Measurements from ENCODE around the gene ZNRD2.
A peak's percentile ranks its signal among the peaks of the same experiment; 100 is the strongest.

The ZNRD2 gene

GRCh38 chr11:65574811-65575567, 4.7 kb downstream of the ZNRD2 start:
- WGBS, 2 experiments = 14 to 15% methylated on average over 28 of the region's 28 CpGs
- Histone ChIP-seq H3K36me3 (ENCODE audit: control insufficient read depth, insufficient read depth, low read length) (no peaks in the 10 kb centered on the region), H3K27me3 (ENCODE audit: control insufficient read depth, insufficient read depth, low read length, poor library complexity, severe bottlenecking) (peaks cover 42% of the 10 kb centered on the region), H3K4me3 (ENCODE audit: insufficient read depth, low read depth, low read length) (peak overlapping the region; percentile 28), H3K4me1 (ENCODE audit: control insufficient read depth, insufficient read depth, low read length) (peaks cover 22% of the 10 kb centered on the region), H3K27ac (ENCODE audit: insufficient read depth, low read depth, low read length, poor library complexity, severe bottlenecking) (no peak overlapping the region), H3K9me3 (ENCODE audit: control insufficient read depth, low read length) (no peaks in the 10 kb centered on the region)

DNA sequence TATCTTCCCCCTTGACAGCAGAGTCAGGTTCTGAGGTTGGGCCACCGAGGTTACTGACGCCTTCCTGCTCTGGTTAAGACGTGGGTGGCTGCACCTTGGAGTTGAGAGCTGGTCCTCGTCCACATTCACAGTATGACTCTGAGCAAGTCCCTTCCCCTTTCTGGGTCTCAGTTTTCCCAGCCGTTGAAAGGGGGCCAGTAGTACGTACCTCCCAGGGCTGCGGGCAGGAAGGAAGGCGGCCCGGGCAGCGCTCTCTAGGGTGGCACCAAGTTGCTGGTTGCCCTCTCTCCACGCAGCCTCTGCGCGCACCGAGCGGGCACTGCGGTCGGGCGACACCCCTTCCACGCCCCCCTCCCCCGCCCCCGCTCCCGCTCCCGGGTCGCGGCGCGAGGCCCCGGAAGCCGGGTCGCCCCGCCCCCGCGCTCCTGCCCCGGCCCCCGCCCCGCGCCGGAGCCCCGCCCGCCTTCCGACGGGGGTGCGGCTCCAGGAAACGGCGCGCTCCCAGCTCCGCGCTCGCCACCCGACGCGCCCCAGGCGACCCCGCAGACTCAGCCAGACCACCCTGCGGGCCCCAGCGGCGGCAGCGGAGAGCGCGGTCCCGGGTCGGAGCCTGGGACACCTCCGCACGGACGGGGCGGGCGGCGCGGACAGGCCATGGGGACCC, 5.4 kb downstream of the ZNRD2 start, which contains the start of gene EHBP1L1:
Gene EHBP1L1, plus strand, starts transcription at position 486 of the 664 bp plus-strand sequence. CDS start 250 bp downstream, outside the sequence.
- H3K4me3 ChIP-seq (ENCODE audit: insufficient read depth, low read depth, low read length) = peak within 1 kb of the TSS; percentile 27
- no peaks in the 10 kb centered on the region for H3K9me3 ChIP-seq (ENCODE audit: control insufficient read depth, low read length)
- peaks cover 22% of the 10 kb centered on the region for H3K4me1 ChIP-seq (ENCODE audit: control insufficient read depth, insufficient read depth, low read length)
- H3K36me3 ChIP-seq (ENCODE audit: control insufficient read depth, insufficient read depth, low read length) = no peaks in the 10 kb centered on the region
- no peak within 1 kb of the TSS for H3K27ac ChIP-seq (ENCODE audit: insufficient read depth, low read depth, low read length, poor library complexity, severe bottlenecking)
- H3K27me3 ChIP-seq (ENCODE audit: control insufficient read depth, insufficient read depth, low read length, poor library complexity, severe bottlenecking) = peaks cover 42% of the 10 kb centered on the region
- 2% methylated on average over 69 of the region's 69 CpGs for WGBS, 2 experiments

- 31 to 32% methylated on average over 26 of the region's 26 CpGs for WGBS, 2 experiments
- Histone ChIP-seq H3K36me3 (ENCODE audit: control insufficient read depth, insufficient read depth, low read length) (no peaks in the 10 kb centered on the region), H3K27me3 (ENCODE audit: control insufficient read depth, insufficient read depth, low read length, poor library complexity, severe bottlenecking) (peaks cover 42% of the 10 kb centered on the region), H3K4me3 (ENCODE audit: insufficient read depth, low read depth, low read length) (peak overlapping the region; percentile 27), H3K9me3 (ENCODE audit: control insufficient read depth, low read length) (no peaks in the 10 kb centered on the region), H3K4me1 (ENCODE audit: control insufficient read depth, insufficient read depth, low read length) (peaks cover 16% of the 10 kb centered on the region), H3K27ac (ENCODE audit: insufficient read depth, low read depth, low read length, poor library complexity, severe bottlenecking) (no peak overlapping the region)
These were observed 6.1 kb downstream of the ZNRD2 start for GRCh38 chr11:65576232-65576866.

- Histone ChIP-seq H3K4me3 (ENCODE audit: insufficient read depth, low read depth, low read length) (no peak overlapping the region), H3K27ac (ENCODE audit: insufficient read depth, low read depth, low read length, poor library complexity, severe bottlenecking) (no peak overlapping the region), H3K36me3 (ENCODE audit: control insufficient read depth, insufficient read depth, low read length) (no peaks in the 10 kb centered on the region), H3K4me1 (ENCODE audit: control insufficient read depth, insufficient read depth, low read length) (peaks cover 11% of the 10 kb centered on the region), H3K27me3 (ENCODE audit: control insufficient read depth, insufficient read depth, low read length, poor library complexity, severe bottlenecking) (peaks cover 42% of the 10 kb centered on the region), H3K9me3 (ENCODE audit: control insufficient read depth, low read length) (no peaks in the 10 kb centered on the region)
- WGBS, 2 experiments = 77 to 79% methylated on average over 18 of the region's 18 CpGs
These were observed 6.8 kb downstream of the ZNRD2 start for GRCh38 chr11:65576867-65577755.

DNA sequence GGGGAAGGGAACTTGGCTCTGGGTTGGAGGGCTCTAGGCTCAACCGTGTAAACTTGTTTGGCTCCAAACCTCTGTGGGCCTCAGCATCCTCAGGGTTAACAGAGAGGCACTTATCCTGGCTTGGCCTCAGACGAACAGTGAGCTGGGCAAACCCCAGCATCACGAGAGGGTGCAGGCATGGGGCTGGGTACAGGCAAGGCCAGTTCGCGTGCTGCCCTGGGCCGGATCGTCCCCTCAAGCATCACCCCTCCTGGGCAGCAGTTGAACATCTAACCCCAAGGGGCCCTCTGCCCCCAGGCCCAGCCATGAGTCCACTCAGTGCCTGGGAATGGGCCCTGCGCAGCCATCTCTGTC, 7.5 kb downstream of the ZNRD2 start:
- H3K4me1 ChIP-seq (ENCODE audit: control insufficient read depth, insufficient read depth, low read length) = peaks cover 11% of the 10 kb centered on the region
- 70 to 72% methylated on average over 8 of the region's 8 CpGs for WGBS, 2 experiments
- no peaks in the 10 kb centered on the region for H3K36me3 ChIP-seq (ENCODE audit: control insufficient read depth, insufficient read depth, low read length)
- no peaks in the 10 kb centered on the region for H3K9me3 ChIP-seq (ENCODE audit: control insufficient read depth, low read length)
- H3K27me3 ChIP-seq (ENCODE audit: control insufficient read depth, insufficient read depth, low read length, poor library complexity, severe bottlenecking) = peaks cover 47% of the 10 kb centered on the region
- H3K27ac ChIP-seq (ENCODE audit: insufficient read depth, low read depth, low read length, poor library complexity, severe bottlenecking) = no peak overlapping the region
- H3K4me3 ChIP-seq (ENCODE audit: insufficient read depth, low read depth, low read length) = no peak overlapping the region

DNA sequence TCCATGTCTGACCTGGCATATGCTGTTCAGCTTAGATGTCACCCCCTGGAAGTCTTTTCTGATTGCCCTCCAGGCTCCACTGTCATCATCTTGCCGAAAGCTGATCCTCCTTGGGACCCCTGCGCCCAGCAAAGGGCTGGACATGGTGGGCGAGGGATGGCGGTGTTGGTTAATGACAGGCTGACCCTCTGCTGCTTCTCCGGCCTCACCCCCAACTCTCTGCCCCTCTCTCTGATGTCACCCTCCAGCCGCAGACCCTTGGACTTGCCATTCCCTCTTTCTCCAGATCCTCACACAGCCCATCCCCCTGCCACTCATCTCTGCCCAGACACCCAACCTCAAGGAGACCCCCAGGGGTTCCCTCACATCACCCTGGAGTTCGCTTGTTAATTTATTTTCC, 7.9 kb downstream of the ZNRD2 start:
- peaks cover 9% of the 10 kb centered on the region for H3K4me1 ChIP-seq (ENCODE audit: control insufficient read depth, insufficient read depth, low read length)
- no peak overlapping the region for H3K4me3 ChIP-seq (ENCODE audit: insufficient read depth, low read depth, low read length)
- no peak overlapping the region for H3K27ac ChIP-seq (ENCODE audit: insufficient read depth, low read depth, low read length, poor library complexity, severe bottlenecking)
- H3K27me3 ChIP-seq (ENCODE audit: control insufficient read depth, insufficient read depth, low read length, poor library complexity, severe bottlenecking) = peaks cover 47% of the 10 kb centered on the region
- WGBS, 2 experiments = 88 to 93% methylated on average over 7 of the region's 7 CpGs
- H3K9me3 ChIP-seq (ENCODE audit: control insufficient read depth, low read length) = no peaks in the 10 kb centered on the region
- H3K36me3 ChIP-seq (ENCODE audit: control insufficient read depth, insufficient read depth, low read length) = no peaks in the 10 kb centered on the region

GRCh38 chr11:65578667-65579066, 8.4 kb downstream of the ZNRD2 start:
- Histone ChIP-seq H3K9me3 (ENCODE audit: control insufficient read depth, low read length) (no peaks in the 10 kb centered on the region), H3K27ac (ENCODE audit: insufficient read depth, low read depth, low read length, poor library complexity, severe bottlenecking) (no peak overlapping the region), H3K36me3 (ENCODE audit: control insufficient read depth, insufficient read depth, low read length) (no peaks in the 10 kb centered on the region), H3K27me3 (ENCODE audit: control insufficient read depth, insufficient read depth, low read length, poor library complexity, severe bottlenecking) (peaks cover 47% of the 10 kb centered on the region), H3K4me3 (ENCODE audit: insufficient read depth, low read depth, low read length) (no peak overlapping the region), H3K4me1 (ENCODE audit: control insufficient read depth, insufficient read depth, low read length) (peaks cover 4% of the 10 kb centered on the region)
- 87 to 91% methylated on average over 3 of the region's 3 CpGs for WGBS, 2 experiments

DNA sequence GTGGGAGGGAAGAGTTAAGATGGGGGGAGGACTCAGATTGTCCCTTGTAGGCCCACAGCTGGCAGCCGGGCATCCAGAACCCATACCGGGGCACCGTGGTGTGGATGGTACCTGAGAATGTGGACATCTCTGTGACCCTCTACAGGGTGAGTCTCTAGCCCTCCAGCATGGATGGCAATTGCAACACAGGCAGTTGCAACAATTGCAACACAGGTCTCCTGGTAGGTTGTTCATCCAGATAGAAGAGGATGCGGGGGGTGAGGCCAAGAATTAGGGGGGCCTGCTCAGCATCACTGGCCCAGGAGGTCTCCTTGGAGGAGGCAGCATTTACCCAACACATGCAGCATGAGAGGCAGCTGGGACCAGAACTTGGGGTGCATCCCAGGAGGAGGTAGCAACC, 9.0 kb downstream of the ZNRD2 start:
- H3K4me3 ChIP-seq (ENCODE audit: insufficient read depth, low read depth, low read length) = no peak overlapping the region
- 89 to 93% methylated on average over 4 of the region's 4 CpGs for WGBS, 2 experiments
- H3K27ac ChIP-seq (ENCODE audit: insufficient read depth, low read depth, low read length, poor library complexity, severe bottlenecking) = no peak overlapping the region
- no peaks in the 10 kb centered on the region for H3K36me3 ChIP-seq (ENCODE audit: control insufficient read depth, insufficient read depth, low read length)
- H3K9me3 ChIP-seq (ENCODE audit: control insufficient read depth, low read length) = no peaks in the 10 kb centered on the region
- peaks cover 2% of the 10 kb centered on the region for H3K4me1 ChIP-seq (ENCODE audit: control insufficient read depth, insufficient read depth, low read length)
- peaks cover 50% of the 10 kb centered on the region for H3K27me3 ChIP-seq (ENCODE audit: control insufficient read depth, insufficient read depth, low read length, poor library complexity, severe bottlenecking)

GRCh38 chr11:65580031-65580692, 9.9 kb downstream of the ZNRD2 start:
- no peak overlapping the region for H3K27ac ChIP-seq (ENCODE audit: insufficient read depth, low read depth, low read length, poor library complexity, severe bottlenecking)
- H3K36me3 ChIP-seq (ENCODE audit: control insufficient read depth, insufficient read depth, low read length) = no peaks in the 10 kb centered on the region
- H3K27me3 ChIP-seq (ENCODE audit: control insufficient read depth, insufficient read depth, low read length, poor library complexity, severe bottlenecking) = peaks cover 50% of the 10 kb centered on the region
- WGBS, 2 experiments = 93 to 94% methylated on average over 19 of the region's 19 CpGs
- H3K4me1 ChIP-seq (ENCODE audit: control insufficient read depth, insufficient read depth, low read length) = peaks cover 6% of the 10 kb centered on the region
- no peaks in the 10 kb centered on the region for H3K9me3 ChIP-seq (ENCODE audit: control insufficient read depth, low read length)
- no peak overlapping the region for H3K4me3 ChIP-seq (ENCODE audit: insufficient read depth, low read depth, low read length)

Data from ectodermal cell (in vitro differentiated cells).